ENCODE data around the gene PIAS1. TPM values are rescaled to one million over a fixed set of nuclear protein-coding genes. Genes with fewer than 3 reads are reported as not detected.
A peak's percentile ranks its signal among the peaks of the same experiment; 100 is the strongest.
"Not testable (repeated sequence)": the region's sequence is repeated elsewhere in the genome, so short reads cannot be mapped to it uniquely, and the experiment has no call there.

Gene PIAS1
- total RNA-seq, 4 donors from 2014 or later: 91.6 to 202 (median 111) TPM

GRCh38 chr15:68056097-68056865 is 2.2 kb downstream of the PIAS1 start:
- Histone ChIP-seq H3K9me3 (no peaks in the 10 kb centered on the region), H3K36me3 (no peaks in the 10 kb centered on the region), H3K4me1 (peaks cover 25 to 27% of the 10 kb centered on the region in 2 donors), H3K27ac (peak overlapping the region in 2 of 3 donors; percentile 93 to 95), H3K4me3 (replicated peaks in 1 of 3) (peak overlapping the region in 2 of 3 donors; percentile 13 to 99), H3K27me3 (no peaks in the 10 kb centered on the region)
- DNase-seq: no peak
- intact Hi-C loops (cut with DNase I): loop anchor here (10.0 kb wide), 2 partner anchors 159 to 191 kb away; no protein-coding TSS in a partner anchor
- no peak for TF ChIP-seq CTCF (IDR thresholded peaks at IDR 0.05)
- TF ChIP-seq POLR2A (IDR thresholded peaks at IDR 0.05): no peak
- WGBS, 2 donors: 53 to 55% methylated on average over 5 of the region's 5 CpGs

GRCh38 chr15:68057034-68057433 is 2.9 kb downstream of the PIAS1 start:
- H3K9me3 ChIP-seq: no peaks in the 10 kb centered on the region
- H3K36me3 ChIP-seq: no peaks in the 10 kb centered on the region
- H3K4me1 ChIP-seq: peaks cover 26 to 27% of the 10 kb centered on the region in 2 donors
- no peak for DNase-seq
- peak overlapping the region in 1 of 3 donors; percentile 93 for H3K27ac ChIP-seq
- TF ChIP-seq POLR2A (IDR thresholded peaks at IDR 0.05) (no peak), CTCF (IDR thresholded peaks at IDR 0.05) (no peak)
- H3K4me3 ChIP-seq (replicated peaks in 1 of 3): no peak overlapping the region
- intact Hi-C loops (cut with DNase I): loop anchor here (10.0 kb wide), 2 partner anchors 158 to 192 kb away; no protein-coding TSS in a partner anchor
- no peaks in the 10 kb centered on the region for H3K27me3 ChIP-seq

GRCh38 chr15:68057758-68058157 is 3.6 kb downstream of the PIAS1 start:
- Histone ChIP-seq H3K4me3 (replicated peaks in 1 of 3) (no peak overlapping the region), H3K27me3 (no peaks in the 10 kb centered on the region), H3K27ac (no peak overlapping the region), H3K4me1 (peaks cover 28 to 33% of the 10 kb centered on the region in 2 donors), H3K36me3 (no peaks in the 10 kb centered on the region), H3K9me3 (no peaks in the 10 kb centered on the region)
- no peak for TF ChIP-seq POLR2A (IDR thresholded peaks at IDR 0.05)
- no peak for TF ChIP-seq CTCF (IDR thresholded peaks at IDR 0.05)
- 84 to 85% methylated on average over 6 of the region's 6 CpGs for WGBS, 2 donors
- intact Hi-C loops (cut with DNase I): loop anchor here (10.0 kb wide), 2 partner anchors 157 to 193 kb away; no protein-coding TSS in a partner anchor
- DNase-seq: no peak

- WGBS, 2 donors: 95 to 96% methylated on average over 21 of the region's 21 CpGs
- peaks cover 35 to 38% of the 10 kb centered on the region in 2 donors for H3K4me1 ChIP-seq
- H3K27me3 ChIP-seq; H3K27ac ChIP-seq; DNase-seq; H3K9me3 ChIP-seq; H3K4me3 ChIP-seq (replicated peaks in 1 of 3); H3K36me3 ChIP-seq: not testable (repeated sequence)
- intact Hi-C loops (cut with DNase I): loop anchor here (10.0 kb wide), 2 partner anchors 156 to 194 kb away; no protein-coding TSS in a partner anchor
These were observed 4.9 kb downstream of the PIAS1 start for GRCh38 chr15:68058970-68059369.

DNA sequence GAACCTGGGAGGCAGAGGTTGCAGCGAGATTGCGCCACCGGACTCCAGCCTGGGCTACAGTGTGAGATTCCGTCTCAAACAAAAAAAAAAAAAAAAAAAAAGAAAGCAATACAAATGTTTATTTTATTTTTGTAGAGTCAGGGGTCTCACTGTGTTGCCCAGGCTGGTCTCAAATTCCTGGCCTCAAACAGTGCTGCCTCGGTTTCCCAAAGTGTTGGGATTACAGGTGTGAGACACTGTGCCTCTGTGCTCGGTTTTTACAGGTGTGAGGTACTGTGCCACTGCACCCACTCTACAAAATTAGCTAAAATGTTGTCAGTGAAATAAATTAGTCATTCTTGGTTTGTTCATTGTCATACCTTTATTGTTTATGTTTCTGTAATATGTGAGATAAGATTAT is 5.5 kb downstream of the PIAS1 start:
- no peaks in the 10 kb centered on the region for H3K27me3 ChIP-seq
- DNase-seq: no peak
- H3K36me3 ChIP-seq: no peaks in the 10 kb centered on the region
- intact Hi-C loops (cut with DNase I): loop anchor here (10.0 kb wide), 2 partner anchors 155 to 195 kb away; no protein-coding TSS in a partner anchor
- no peaks in the 10 kb centered on the region for H3K9me3 ChIP-seq
- no peak overlapping the region for H3K27ac ChIP-seq
- TF ChIP-seq POLR2A (IDR thresholded peaks at IDR 0.05): no peak
- no peak for TF ChIP-seq CTCF (IDR thresholded peaks at IDR 0.05)
- H3K4me1 ChIP-seq: peaks cover 38% of the 10 kb centered on the region in 2 donors
- no peak overlapping the region for H3K4me3 ChIP-seq (replicated peaks in 1 of 3)
- 94 to 97% methylated on average over 6 of the region's 6 CpGs for WGBS, 2 donors
